SU-DHL-6 (cell line): ENCODE results near the gene ZFYVE27.

Source experiments
- H2AFZ ChIP-seq: fragments of 200-600 bp; sonication (generic); 2 replicates; pipeline ENCODE4 v1.6.1; 2014; ENCODE audit warnings: low read depth, mild to moderate bottlenecking, moderate library complexity, mixed read lengths, antibody characterized with exemption, low read length; ENCODE audit not compliant: severe bottlenecking
- H3F3A ChIP-seq: fragments of 200-600 bp; shearing (Covaris generic); 2 replicates; pipeline ENCODE4 v1.6.0; 2016; ENCODE audit warnings: antibody characterized with exemption, mild to moderate bottlenecking; ENCODE audit not compliant: insufficient read depth
- H3K27ac ChIP-seq: fragments of 200-600 bp; sonication (generic); 2 replicates; pipeline ENCODE4 v1.5.1; 2016; ENCODE audit warnings: low read depth, mild to moderate bottlenecking, low read length, moderate library complexity, mixed read lengths
- H3K27me3 ChIP-seq: fragments of 200-600 bp; sonication (generic), shearing (Covaris generic); 2 replicates; pipeline ENCODE4 v1.6.0; 2014; ENCODE audit warnings: mild to moderate bottlenecking, low read length
- H3K36me3 ChIP-seq: fragments of 200-600 bp; sonication (generic); 2 replicates; pipeline ENCODE4 v1.6.1; 2014; ENCODE audit warnings: mild to moderate bottlenecking, low read length, mixed read lengths
- H3K4me2 ChIP-seq: fragments of 300-600, 200-600 bp; shearing (Covaris generic), sonication (generic); 2 replicates; pipeline ENCODE4 v1.6.0; 2014; ENCODE audit warnings: low read length, low read depth, mild to moderate bottlenecking; ENCODE audit not compliant: poor library complexity, severe bottlenecking
- H3K4me3 ChIP-seq: fragments of 200-600 bp; sonication (generic); 2 replicates; pipeline ENCODE4 v1.5.1; 2014; ENCODE audit warnings: antibody characterized with exemption, low read length, mild to moderate bottlenecking, mixed read lengths; ENCODE audit not compliant: insufficient read depth, poor library complexity, severe bottlenecking
- H3K79me2 ChIP-seq: fragments of 200-600 bp; sonication (generic); 2 replicates; pipeline ENCODE4 v1.6.1; 2014; ENCODE audit warnings: mild to moderate bottlenecking, low read length, moderate library complexity; ENCODE audit not compliant: insufficient read depth
- H3K9ac ChIP-seq: fragments of 200-600 bp; sonication (generic); 2 replicates; pipeline ENCODE4 v1.7.0; 2014; ENCODE audit warnings: mild to moderate bottlenecking, low read length
- H3K9me2 ChIP-seq: fragments of 200-600 bp; sonication (generic); replicated peaks from 2 replicates; pipeline ENCODE4 v1.6.1; 2014; ENCODE audit warnings: low read length; ENCODE audit not compliant: insufficient read depth
- H3K9me3 ChIP-seq: fragments of 200-600 bp; sonication (generic); 2 replicates; pipeline ENCODE4 v1.6.1; 2014; ENCODE audit warnings: low read length, mixed read lengths; ENCODE audit not compliant: insufficient read depth
- H4K20me1 ChIP-seq: fragments of 200-600 bp; sonication (generic); 2 replicates; pipeline ENCODE4 v1.6.1; 2014; ENCODE audit warnings: low read depth, mild to moderate bottlenecking, antibody characterized with exemption, low read length, moderate library complexity, mixed read lengths
- CTCF ChIP-seq: fragments of 200-600 bp; sonication (generic); IDR thresholded peaks from one replicate; pipeline ENCODE4 v1.5.1; 2017; ENCODE audit warnings: antibody characterized with exemption, mild to moderate bottlenecking, low read length, moderate library complexity; ENCODE audit not compliant: insufficient read depth, poor library complexity, severe bottlenecking
- EZH2phosphoT487 ChIP-seq: fragments of 200-600 bp; sonication (generic), shearing (Covaris generic); conservative IDR thresholded peaks from 2 replicates; pipeline ENCODE4 v1.6.1; 2018; ENCODE audit warnings: mild to moderate bottlenecking, antibody characterized with exemption, low read length, moderate library complexity, mixed read lengths

The ZFYVE27 gene

GRCh38 chr10:97773096-97773495 lies 36.2 kb downstream of the ZFYVE27 start:
- H3K79me2 ChIP-seq, result no peaks in the 10 kb centered on the region
- H3K9ac ChIP-seq, result no peak overlapping the region
- no peaks in the 10 kb centered on the region for H3K27me3 ChIP-seq
- H3K9me2 ChIP-seq, result no peaks in the 10 kb centered on the region
- H3K36me3 ChIP-seq, result no peaks in the 10 kb centered on the region
- no peak overlapping the region for H2AFZ ChIP-seq
- no peak overlapping the region for H3K4me3 ChIP-seq
- no peak overlapping the region for H3K27ac ChIP-seq
- H3F3A ChIP-seq, result no peaks in the 10 kb centered on the region
- TF ChIP-seq EZH2phosphoT487 (no peak), CTCF (no peak)
- no peaks in the 10 kb centered on the region for H4K20me1 ChIP-seq
- H3K9me3 ChIP-seq, result no peaks in the 10 kb centered on the region
- no peak overlapping the region for H3K4me2 ChIP-seq

GRCh38 chr10:97774811-97775294 lies 37.9 kb downstream of the ZFYVE27 start:
- H3K36me3 ChIP-seq, result no peaks in the 10 kb centered on the region
- no peaks in the 10 kb centered on the region for H3K9me2 ChIP-seq
- TF ChIP-seq EZH2phosphoT487, result no peak
- TF ChIP-seq CTCF, result no peak
- no peak overlapping the region for H3K4me3 ChIP-seq
- no peaks in the 10 kb centered on the region for H3K27me3 ChIP-seq
- H4K20me1 ChIP-seq, result no peaks in the 10 kb centered on the region
- no peaks in the 10 kb centered on the region for H3F3A ChIP-seq
- H3K9ac ChIP-seq, result no peak overlapping the region
- H2AFZ ChIP-seq, result no peak overlapping the region
- H3K9me3 ChIP-seq, result no peaks in the 10 kb centered on the region
- H3K27ac ChIP-seq, result no peak overlapping the region
- no peak overlapping the region for H3K4me2 ChIP-seq
- no peaks in the 10 kb centered on the region for H3K79me2 ChIP-seq

GRCh38 chr10:97777143-97777542 lies 40.2 kb downstream of the ZFYVE27 start:
- Histone ChIP-seq H3K4me2 (no peak overlapping the region), H3K79me2 (no peaks in the 10 kb centered on the region), H3F3A (no peaks in the 10 kb centered on the region), H3K9me3 (no peaks in the 10 kb centered on the region), H3K27me3 (no peaks in the 10 kb centered on the region), H3K9me2 (no peaks in the 10 kb centered on the region), H4K20me1 (no peaks in the 10 kb centered on the region), H3K4me3 (no peak overlapping the region), H3K27ac (no peak overlapping the region), H2AFZ (no peak overlapping the region), H3K36me3 (no peaks in the 10 kb centered on the region), H3K9ac (no peak overlapping the region)
- TF ChIP-seq CTCF, result no peak
- TF ChIP-seq EZH2phosphoT487, result no peak
